ENCODE results near the gene MAP3K14.

GRCh38 chr17:45334231-45334630 lies 17.4 kb upstream of the MAP3K14 start:
- TF ChIP-seq RAD21 (IDR thresholded peaks at IDR 0.05; ENCODE audit: low read depth) (no peak), CTCF (IDR thresholded peaks at IDR 0.05 in 2 of 3, conservative IDR thresholded peaks at IDR 0.05 in 1 of 3; ENCODE audit: borderline replicate concordance in 1 of 3, insufficient read depth in 1 of 3, low read depth in 2 of 3, low read length in 2 of 3) (no peak)

All from HCT116 (cell line).